ENCODE results near the gene HGS.

DNA sequence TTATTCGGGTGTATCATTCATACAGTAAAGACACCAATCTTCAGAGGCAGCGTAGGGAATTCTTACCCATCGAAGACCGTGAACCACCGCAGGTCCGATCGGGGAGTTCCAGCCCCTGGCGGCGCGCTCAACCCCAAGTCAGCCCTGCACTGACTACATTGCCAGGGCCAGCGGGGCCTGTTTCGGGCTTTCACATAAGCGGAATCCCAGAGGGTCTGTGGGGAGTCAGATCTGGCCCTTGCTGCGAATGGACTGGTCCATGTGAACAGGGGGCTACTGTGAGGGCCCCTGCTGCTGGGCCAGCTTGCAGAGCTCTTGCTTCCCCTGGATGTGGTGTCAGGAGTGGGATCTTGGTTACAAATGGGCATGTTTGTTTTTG is 35.1 kb upstream of the HGS start:
- TF ChIP-seq, protein P1, sequence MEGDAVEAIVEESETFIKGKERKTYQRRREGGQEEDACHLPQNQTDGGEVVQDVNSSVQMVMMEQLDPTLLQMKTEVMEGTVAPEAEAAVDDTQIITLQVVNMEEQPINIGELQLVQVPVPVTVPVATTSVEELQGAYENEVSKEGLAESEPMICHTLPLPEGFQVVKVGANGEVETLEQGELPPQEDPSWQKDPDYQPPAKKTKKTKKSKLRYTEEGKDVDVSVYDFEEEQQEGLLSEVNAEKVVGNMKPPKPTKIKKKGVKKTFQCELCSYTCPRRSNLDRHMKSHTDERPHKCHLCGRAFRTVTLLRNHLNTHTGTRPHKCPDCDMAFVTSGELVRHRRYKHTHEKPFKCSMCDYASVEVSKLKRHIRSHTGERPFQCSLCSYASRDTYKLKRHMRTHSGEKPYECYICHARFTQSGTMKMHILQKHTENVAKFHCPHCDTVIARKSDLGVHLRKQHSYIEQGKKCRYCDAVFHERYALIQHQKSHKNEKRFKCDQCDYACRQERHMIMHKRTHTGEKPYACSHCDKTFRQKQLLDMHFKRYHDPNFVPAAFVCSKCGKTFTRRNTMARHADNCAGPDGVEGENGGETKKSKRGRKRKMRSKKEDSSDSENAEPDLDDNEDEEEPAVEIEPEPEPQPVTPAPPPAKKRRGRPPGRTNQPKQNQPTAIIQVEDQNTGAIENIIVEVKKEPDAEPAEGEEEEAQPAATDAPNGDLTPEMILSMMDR (IDR thresholded peaks at IDR 0.05) = no peak
- no peak for TF ChIP-seq POLR2A (IDR thresholded peaks at IDR 0.05)

All from vagina (tissue), 2 donors.